Measurements from ENCODE around the gene REL.
"Not testable (repeated sequence)": the region's sequence is repeated elsewhere in the genome, so short reads cannot be mapped to it uniquely, and the experiment has no call there.

Gene REL

GRCh38 chr2:60881047-60881932 lies at the start of gene REL:
Gene REL, plus strand, starts transcription at chr2:60881574. Its CDS starts 267 bp downstream, at chr2:60881841.
- peak; percentile 92 for DNase-seq (ENCODE audit: low read depth in 2 of 2)

- no peak for DNase-seq (ENCODE audit: low read depth in 2 of 2)
Observed at GRCh38 chr2:60831921-60832320, 49.5 kb upstream of the REL start.

- no peak for DNase-seq (ENCODE audit: low read depth in 2 of 2)
Observed at GRCh38 chr2:60832621-60833020, 48.8 kb upstream of the REL start.

GRCh38 chr2:60834270-60834717 lies 47.1 kb upstream of the REL start:
- no peak for DNase-seq (ENCODE audit: low read depth in 2 of 2)

GRCh38 chr2:60836491-60836890 lies 44.9 kb upstream of the REL start:
- no peak for DNase-seq (ENCODE audit: low read depth in 2 of 2)

- DNase-seq (ENCODE audit: low read depth in 2 of 2): no peak
Observed at GRCh38 chr2:60837123-60837522, 44.3 kb upstream of the REL start.

GRCh38 chr2:60838481-60838880 lies 42.9 kb upstream of the REL start:
- no peak for DNase-seq (ENCODE audit: low read depth in 2 of 2)

GRCh38 chr2:60839126-60839813 lies 42.1 kb upstream of the REL start:
- no peak for DNase-seq (ENCODE audit: low read depth in 2 of 2)

- DNase-seq (ENCODE audit: low read depth in 2 of 2): no peak
Observed at GRCh38 chr2:60840880-60841279, 40.5 kb upstream of the REL start.

GRCh38 chr2:60843006-60843405 lies 38.4 kb upstream of the REL start:
- no peak for DNase-seq (ENCODE audit: low read depth in 2 of 2)

GRCh38 chr2:60844105-60844504 lies 37.3 kb upstream of the REL start:
- DNase-seq (ENCODE audit: low read depth in 2 of 2): no peak

- no peak for DNase-seq (ENCODE audit: low read depth in 2 of 2)
Observed at GRCh38 chr2:60847854-60848253, 33.5 kb upstream of the REL start.

- DNase-seq (ENCODE audit: low read depth in 2 of 2): no peak
Observed at GRCh38 chr2:60849187-60849586, 32.2 kb upstream of the REL start.

- no peak for DNase-seq (ENCODE audit: low read depth in 2 of 2)
Observed at GRCh38 chr2:60852282-60852860, 29.0 kb upstream of the REL start.

GRCh38 chr2:60853531-60853930 lies 27.8 kb upstream of the REL start:
- no peak for DNase-seq (ENCODE audit: low read depth in 2 of 2)

GRCh38 chr2:60855989-60856669 lies 25.2 kb upstream of the REL start:
- DNase-seq (ENCODE audit: low read depth in 2 of 2): no peak

GRCh38 chr2:60857056-60857455 lies 24.3 kb upstream of the REL start:
- DNase-seq (ENCODE audit: low read depth in 2 of 2): no peak

GRCh38 chr2:60858897-60859311 lies 22.5 kb upstream of the REL start:
- DNase-seq (ENCODE audit: low read depth in 2 of 2): no peak

- DNase-seq (ENCODE audit: low read depth in 2 of 2): no peak
Observed at GRCh38 chr2:60861736-60862135, 19.6 kb upstream of the REL start.

- DNase-seq (ENCODE audit: low read depth in 2 of 2): no peak
Observed at GRCh38 chr2:60862642-60863041, 18.7 kb upstream of the REL start.

GRCh38 chr2:60865361-60865760 lies 16.0 kb upstream of the REL start:
- DNase-seq (ENCODE audit: low read depth in 2 of 2): not testable (repeated sequence)

GRCh38 chr2:60867007-60867406 lies 14.4 kb upstream of the REL start:
- DNase-seq (ENCODE audit: low read depth in 2 of 2): no peak
